HG02678 (cell line): ENCODE measurements around the gene ZNF207.
A peak's percentile ranks its signal among the peaks of the same experiment; 100 is the strongest.
"Not testable (repeated sequence)": the region's sequence is repeated elsewhere in the genome, so short reads cannot be mapped to it uniquely, and the experiment has no call there.

Source experiments
- ATAC-seq: cut with Tn5 transposase; IDR thresholded peaks from one replicate; pipeline ENCODE4 v1.9.1; 2021; ENCODE audit warnings: mild to moderate bottlenecking, moderate library complexity; ENCODE audit not compliant: unreplicated experiment

ZNF207 gene

DNA sequence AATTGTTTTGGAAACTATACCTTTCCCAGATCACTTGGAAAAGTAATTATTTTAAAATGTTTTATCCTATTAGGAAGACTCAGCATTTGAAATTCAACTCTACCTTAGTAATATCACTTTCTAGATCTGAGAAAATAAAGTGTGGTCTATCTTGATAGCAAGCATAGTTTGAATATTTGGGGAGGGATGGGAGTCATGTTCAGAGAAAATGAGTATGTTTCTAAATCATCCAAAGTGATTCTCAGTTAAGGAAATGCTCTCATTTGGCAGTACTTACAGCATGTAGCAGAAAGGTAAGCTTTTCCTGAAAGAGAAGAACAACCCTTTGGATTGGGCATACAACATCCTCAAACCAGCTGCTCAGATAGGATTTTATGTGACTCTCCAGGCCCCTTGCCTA lies 14.9 kb upstream of the ZNF207 start:
- no peak for ATAC-seq

DNA sequence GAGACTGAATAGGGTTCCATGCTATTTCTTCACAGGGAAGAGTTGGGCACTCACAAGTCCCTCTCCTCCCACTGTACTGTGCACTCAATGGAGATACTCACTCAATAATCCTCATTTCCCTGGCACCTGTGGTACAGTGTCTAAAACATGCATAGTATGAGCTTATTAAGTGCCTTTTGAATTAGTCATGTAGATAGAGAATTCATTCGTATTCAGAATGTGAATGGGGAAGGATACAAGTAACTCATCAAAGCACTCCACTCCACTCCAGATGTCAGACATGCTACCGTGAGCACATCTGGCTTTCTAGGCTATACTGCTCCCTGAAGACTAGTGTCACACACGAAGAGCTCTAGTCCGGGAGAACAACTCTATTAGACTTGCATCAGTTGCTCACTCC lies 14.3 kb upstream of the ZNF207 start:
- no peak for ATAC-seq

- peak; percentile 13 for ATAC-seq
These were observed 8.7 kb upstream of the ZNF207 start for GRCh38 chr17:32341141-32341856.

DNA sequence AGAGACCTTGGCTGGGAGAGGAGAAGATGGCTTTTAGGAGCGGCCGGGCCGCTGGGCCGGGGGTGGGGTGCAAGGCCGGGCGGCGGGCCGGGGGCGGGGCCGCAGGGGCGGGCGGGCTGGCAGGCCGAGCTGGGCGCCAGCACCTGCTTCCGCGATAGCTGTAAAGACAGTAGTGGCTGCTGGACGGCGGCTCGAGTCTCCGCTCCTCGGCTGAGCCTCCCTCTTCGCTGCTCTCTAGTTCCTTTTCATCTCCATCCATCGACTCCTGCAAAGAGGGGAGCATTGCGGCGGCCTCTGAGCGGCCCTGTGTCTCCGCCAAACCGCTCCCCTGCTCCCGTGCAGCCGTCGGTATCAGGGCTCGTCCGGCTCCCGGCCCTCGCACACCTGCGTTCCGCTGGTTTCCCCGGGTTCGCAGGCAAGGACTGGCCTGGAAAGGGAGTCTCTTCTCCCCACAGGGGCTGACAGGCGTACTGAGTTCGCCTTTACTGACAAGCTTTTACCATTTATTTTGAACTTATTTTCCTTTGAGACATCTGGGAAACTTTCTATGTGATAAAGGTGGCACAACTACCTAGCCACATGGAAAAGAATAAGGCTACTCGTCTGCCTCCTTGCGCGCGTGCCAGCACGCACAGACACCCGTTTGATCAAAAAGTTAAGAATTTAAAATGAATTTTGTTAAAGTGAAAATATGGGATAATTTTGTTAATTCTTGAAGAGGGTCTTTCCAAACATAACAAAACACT lies 7.9 kb upstream of the ZNF207 start, which contains the start of gene C17orf75:
Gene C17orf75, minus strand, starts transcription at position 317 of the 746 bp plus-strand sequence. Its CDS starts 34 bp downstream, at position 283.
- ATAC-seq, result peak; percentile 88

- no peak for ATAC-seq
These were observed 7.2 kb upstream of the ZNF207 start for GRCh38 chr17:32342603-32343325.

DNA sequence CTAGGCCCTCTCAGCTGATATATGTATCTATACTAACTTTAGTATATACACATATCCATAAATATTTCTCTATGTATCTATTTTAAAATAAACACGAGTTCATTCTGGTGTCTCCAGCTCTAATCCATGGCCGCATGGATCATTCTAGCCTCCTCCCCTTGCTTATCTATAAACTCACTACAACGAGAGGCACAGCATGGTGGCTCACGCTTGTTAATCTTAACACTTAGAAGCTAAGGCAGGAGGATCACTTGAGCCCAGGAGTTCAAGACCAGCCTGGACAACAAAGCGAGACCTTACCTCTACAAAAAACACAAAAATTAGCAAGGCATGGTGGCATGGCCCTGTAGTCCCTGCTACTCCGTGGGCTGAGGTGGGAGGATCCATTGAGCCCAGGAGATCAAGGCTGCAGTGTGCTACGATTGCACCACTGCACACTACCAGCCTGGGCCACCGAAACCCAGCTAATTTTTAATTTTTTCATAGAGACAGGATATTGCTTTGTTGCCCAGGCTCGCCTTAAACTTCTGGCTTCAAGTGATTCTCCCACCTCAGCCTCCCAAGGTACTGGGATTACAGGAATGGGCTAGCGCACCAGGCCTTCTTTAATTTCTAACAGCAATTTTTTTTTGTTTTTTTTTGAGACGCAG lies 3.9 kb upstream of the ZNF207 start:
- no peak for ATAC-seq

GRCh38 chr17:32348483-32348800 lies 1.5 kb upstream of the ZNF207 start:
- no peak for ATAC-seq

DNA sequence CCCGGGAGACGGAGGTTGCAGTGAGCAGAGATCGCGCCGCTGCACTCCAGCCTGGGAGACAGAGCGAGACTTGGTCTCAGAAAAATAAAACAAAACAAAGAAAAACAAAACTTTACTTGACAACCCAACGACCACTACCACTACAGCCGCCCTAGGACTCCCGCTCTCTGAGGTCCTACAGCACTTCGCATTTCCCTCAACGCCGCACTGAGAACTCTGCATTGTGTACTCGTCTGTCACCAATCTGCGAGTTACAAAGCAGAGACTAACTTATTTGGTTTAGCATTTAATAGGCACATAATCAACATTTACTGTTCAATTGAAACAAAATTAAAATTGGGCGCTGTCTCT lies 479 bp upstream of the ZNF207 start:
- no peak for ATAC-seq

DNA sequence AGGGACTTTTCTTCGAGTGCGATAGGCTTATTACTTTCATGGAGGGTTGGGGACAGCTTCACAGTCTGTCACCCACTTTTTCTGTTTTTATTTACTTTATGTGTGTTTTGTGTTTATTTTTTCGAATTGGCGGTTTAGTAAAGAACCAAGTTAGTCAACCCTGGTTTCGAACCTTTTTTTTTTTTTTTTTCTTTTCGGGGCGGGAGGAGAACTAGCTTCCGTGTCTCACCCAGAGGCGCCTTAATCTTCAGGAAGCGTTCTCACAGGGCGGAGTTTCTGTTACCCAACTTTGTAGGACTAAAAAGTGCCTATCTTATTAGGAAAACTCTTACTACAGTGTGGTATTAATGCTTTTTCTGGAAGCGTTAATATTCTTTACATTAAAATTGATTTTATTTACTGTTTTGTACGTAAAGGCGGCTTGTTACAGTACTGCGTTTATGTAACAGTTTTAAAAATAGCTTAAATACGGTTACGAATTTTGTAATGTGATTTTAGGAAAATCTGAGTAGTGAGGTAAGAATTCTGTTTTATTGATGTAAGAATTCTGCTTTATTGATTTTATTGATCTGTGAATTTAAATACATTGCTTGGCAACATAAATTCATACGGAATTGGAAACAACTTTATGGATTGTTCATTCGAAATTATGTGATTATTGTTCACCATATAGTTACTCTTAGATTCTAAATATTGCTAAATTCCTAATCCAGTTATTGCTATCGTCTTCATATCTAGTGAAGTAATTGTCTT lies 885 bp downstream of the ZNF207 start:
- ATAC-seq, result peak; percentile 14

DNA sequence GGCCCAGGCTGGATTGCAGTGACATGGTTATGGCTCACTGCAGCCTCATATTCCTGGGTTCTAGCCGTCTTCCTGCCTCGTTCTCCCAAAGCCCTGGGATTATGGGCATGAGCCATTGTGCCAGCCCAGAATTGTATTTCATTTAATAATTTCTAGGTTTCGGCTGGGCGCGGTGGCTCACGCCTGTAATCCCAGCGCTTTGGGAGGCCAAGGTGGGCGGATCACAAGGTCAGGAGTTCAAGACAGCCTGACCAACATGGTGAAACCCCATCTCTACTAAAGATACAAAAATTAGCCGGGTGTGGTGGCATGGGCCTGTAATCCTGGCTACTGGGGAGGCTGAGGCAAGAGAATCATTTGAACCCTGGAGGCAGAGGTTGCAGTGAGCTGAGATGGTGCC lies 2.8 kb downstream of the ZNF207 start:
- not testable (repeated sequence) for ATAC-seq

DNA sequence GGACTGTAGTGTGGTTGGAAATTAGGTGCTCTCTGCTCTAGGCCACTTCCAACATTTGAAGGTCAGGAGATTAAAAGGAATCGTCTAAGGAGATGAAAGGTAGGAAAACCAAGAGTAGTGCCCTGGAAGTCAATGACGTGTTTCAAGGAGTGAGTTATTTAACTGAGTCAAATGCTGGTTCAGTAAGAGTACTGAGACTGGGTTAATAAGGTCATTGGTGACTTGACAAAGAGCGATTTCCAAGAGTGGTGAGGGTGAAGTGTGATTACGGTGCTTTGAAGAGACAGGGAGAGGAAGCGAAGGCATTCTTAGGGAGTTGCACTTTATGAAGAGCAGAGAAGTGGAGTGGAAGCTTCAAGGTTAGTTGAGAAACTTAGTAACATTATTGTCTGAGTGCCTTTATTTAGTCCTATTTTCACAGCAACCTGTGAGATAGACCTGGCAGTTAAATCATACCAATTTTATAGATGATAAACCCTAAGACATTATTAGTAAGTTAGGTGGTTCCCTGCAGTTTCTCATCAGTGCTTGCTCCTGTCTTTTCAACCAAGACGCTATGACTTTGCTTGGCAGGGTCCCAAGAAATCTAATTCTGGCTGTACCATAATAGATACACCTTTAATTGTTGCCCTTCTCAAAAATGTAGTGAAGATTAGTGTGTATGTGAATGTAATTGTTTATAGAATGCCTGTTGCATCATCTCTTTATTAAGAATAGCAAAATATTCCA lies 5.9 kb downstream of the ZNF207 start:
- ATAC-seq, result no peak

DNA sequence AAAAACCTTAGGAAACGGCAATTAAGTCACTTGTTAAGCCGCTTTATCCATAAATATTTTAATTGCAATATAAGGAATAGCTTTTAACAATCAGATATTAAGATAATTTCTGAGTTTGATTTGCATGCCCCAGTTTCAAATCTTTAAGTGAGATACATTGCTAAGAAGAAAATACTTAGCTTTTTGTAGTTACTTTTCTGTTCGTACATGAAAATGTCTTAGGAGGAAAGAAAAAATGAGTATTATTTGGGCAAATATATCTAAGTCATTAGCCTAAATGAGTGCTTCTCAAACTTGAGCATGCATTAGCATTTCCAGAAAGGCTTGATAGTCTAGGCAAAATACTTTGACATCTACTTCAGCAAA lies 6.4 kb downstream of the ZNF207 start:
- no peak for ATAC-seq

GRCh38 chr17:32356750-32357149 lies 6.8 kb downstream of the ZNF207 start:
- no peak for ATAC-seq

DNA sequence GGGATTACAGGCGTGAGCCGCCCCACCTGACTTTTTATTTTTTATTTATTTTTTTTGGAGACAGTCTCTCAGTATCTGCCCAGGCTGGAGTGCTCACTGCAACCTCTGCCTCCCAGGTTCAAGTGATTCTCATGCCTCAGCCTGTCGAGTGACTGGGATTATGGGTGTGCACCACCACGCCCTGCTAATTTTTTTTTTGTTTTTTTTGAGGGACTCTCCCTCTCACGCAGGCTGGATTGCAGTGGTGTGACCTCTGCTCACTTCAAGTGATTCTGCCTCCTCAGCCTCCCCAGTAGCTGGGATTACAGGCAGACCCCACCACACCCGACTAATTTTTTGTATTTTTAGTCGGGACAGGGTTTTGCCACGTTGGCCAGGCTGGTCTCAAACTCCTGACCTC lies 7.7 kb downstream of the ZNF207 start:
- no peak for ATAC-seq

GRCh38 chr17:32361270-32361669 lies 11.3 kb downstream of the ZNF207 start:
- ATAC-seq, result no peak

DNA sequence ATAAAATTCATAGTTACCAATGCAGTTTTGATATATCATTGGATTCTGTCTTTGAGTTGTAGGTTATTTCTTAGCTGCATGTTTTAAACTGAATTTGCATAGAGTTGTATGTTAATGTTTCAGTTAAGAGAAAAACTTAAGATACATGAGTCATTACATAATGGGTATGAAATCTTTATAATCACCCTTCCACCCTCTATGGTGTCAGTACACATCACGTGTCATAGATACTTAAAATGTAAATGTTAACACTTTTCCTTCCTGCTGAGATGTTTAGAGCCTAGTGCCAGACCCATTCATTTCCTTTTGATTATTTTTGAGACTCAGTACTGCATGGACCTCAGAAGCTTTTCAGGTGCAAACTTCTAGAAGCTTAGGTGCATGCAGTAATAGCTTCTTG lies 20.5 kb downstream of the ZNF207 start:
- ATAC-seq, result no peak

DNA sequence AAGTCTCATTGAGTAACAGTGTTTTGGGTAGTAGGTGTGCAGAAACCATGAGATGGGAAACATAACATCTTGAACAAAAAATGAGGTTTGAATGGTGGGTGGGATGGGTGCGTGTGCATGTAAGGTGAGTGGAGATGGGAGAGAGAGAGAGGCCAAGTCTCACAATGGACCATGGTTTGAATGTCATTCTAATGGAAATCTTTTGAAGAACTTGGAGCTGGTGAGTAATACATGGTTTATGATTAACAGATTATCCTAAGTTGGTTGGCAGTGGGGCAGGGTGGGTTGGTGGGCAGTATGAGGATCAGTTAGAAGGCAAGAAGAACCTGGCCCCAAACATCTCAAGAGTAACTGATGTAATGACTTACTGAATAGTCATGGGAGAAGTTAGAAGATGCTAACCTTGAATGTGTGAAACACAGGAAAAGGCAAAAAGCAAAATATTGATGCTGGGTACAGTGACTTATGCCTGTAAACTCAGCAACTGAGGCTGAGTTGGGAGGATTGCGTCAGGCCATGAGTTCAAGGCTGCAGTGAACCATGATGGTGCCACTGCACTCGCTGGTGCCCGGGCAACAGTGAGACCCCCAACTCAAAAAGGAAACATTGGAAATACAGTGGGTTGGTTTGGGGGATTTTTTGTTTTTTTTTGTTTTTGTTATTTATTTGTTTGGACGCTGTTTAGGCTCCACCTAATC lies 32.7 kb downstream of the ZNF207 start:
- no peak for ATAC-seq

DNA sequence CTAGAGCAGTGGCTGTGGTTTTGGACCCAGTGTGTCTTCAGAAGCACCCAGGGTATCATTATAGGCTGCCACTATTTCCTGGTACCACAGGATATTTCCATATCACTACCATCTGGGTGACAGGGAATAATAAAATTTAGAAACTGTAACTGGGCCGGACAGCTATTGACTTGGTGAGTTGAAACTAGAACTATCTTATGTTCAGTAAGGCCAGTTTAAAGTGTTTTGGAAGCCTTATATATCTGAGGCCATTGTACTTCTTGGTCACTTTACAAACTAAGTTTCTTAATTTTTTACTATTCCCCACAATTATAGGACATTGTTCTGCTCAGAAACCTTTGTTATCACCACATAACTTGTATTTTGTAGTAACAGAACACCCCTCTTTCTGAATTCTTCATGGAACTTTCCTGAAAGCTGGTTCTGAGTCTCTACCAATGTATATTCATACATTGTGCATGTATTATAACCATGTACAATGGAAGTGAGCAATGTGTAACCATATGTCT lies 34.0 kb downstream of the ZNF207 start:
- ATAC-seq, result no peak

- ATAC-seq, result no peak
These were observed 35.2 kb downstream of the ZNF207 start for GRCh38 chr17:32385121-32385520.
